A673 (cell line): Measurements from ENCODE around the gene SLC25A19.

ENCODE experiments used
- EZH2 ChIP-seq: fragments of 200-600 bp; sonication (generic); IDR thresholded peaks from 2 replicates; pipeline ENCODE4 v1.6.1; 2017; ENCODE audit warnings: borderline replicate concordance, low read depth, mild to moderate bottlenecking, mixed read lengths, antibody characterized with exemption, low read length; ENCODE audit not compliant: poor library complexity, severe bottlenecking
- TF ChIP-seq, protein P1 (sequence below): fragments of 300-800, 200-600 bp; sonication (generic); conservative IDR thresholded peaks from 2 replicates; pipeline ENCODE4 v1.5.1; 2017; ENCODE audit warnings: low read depth, mild to moderate bottlenecking, antibody characterized with exemption, low read length, moderate library complexity, mixed read lengths

- TF ChIP-seq, protein P1, sequence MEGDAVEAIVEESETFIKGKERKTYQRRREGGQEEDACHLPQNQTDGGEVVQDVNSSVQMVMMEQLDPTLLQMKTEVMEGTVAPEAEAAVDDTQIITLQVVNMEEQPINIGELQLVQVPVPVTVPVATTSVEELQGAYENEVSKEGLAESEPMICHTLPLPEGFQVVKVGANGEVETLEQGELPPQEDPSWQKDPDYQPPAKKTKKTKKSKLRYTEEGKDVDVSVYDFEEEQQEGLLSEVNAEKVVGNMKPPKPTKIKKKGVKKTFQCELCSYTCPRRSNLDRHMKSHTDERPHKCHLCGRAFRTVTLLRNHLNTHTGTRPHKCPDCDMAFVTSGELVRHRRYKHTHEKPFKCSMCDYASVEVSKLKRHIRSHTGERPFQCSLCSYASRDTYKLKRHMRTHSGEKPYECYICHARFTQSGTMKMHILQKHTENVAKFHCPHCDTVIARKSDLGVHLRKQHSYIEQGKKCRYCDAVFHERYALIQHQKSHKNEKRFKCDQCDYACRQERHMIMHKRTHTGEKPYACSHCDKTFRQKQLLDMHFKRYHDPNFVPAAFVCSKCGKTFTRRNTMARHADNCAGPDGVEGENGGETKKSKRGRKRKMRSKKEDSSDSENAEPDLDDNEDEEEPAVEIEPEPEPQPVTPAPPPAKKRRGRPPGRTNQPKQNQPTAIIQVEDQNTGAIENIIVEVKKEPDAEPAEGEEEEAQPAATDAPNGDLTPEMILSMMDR = no peak
- TF ChIP-seq EZH2 = no peak
Observed at GRCh38 chr17:75267153-75267410, 22.2 kb downstream of the SLC25A19 start.
